Cardiac muscle cell (in vitro differentiated cells and primary cell): ENCODE measurements around the gene ZBTB17. TPM values are rescaled to one million over a fixed set of nuclear protein-coding genes. Genes with fewer than 3 reads are reported as not detected.

Source experiments
- DNase-seq, 2 donors: peaks; one replicate each; pipeline versions ENCODE4 v3.0.0 to v3.0.0-alpha.2; 2010 to 2017; ENCODE audit warnings: low read depth in 1 of 2, low spot score in 1 of 2
- H3K27ac ChIP-seq: fragments of 200-600 bp; sonication (generic); 2 replicates; pipeline ENCODE4 v1.5.1; 2016
- H3K27me3 ChIP-seq: fragments of 200-600 bp; sonication (generic); 2 replicates; pipeline ENCODE4 v1.6.0; 2016; ENCODE audit warnings: control low read depth
- H3K36me3 ChIP-seq: fragments of 200-600 bp; sonication (generic); 2 replicates; pipeline ENCODE4 v1.5.1; 2016; ENCODE audit warnings: control low read depth
- H3K4me1 ChIP-seq: fragments of 200-600 bp; sonication (generic); 2 replicates; pipeline ENCODE4 v1.8.1; 2017; ENCODE audit warnings: low read depth, mild to moderate bottlenecking, mixed run types
- H3K4me3 ChIP-seq: fragments of 200-600 bp; sonication (generic); 2 replicates; pipeline ENCODE4 v1.5.1; 2016; ENCODE audit warnings: mild to moderate bottlenecking
- H3K9me3 ChIP-seq: fragments of 200-600 bp; sonication (generic); 2 replicates; pipeline ENCODE4 v1.5.1; 2017; ENCODE audit warnings: low read depth, mild to moderate bottlenecking, control low read depth
- CTCF ChIP-seq: IDR thresholded peaks from 2 replicates; pipeline ENCODE4 v1.5.1; 2012; ENCODE audit warnings: low read depth, mild to moderate bottlenecking, low read length
- polyA plus RNA-seq: library from polyadenylated mRNA; unstranded; fragments of >200 nt; fragmentation: Nextera tagmentation; extraction: Ambion mirVana; gene quantifications from 2 replicates; pipeline ENCODE4 v1.2.1, GENCODE V29; 2016
- total RNA-seq: library from RNA; depleted of rRNA; stranded (reverse); fragments of >200 nt; gene quantifications from 2 replicates; pipeline ENCODE4 v1.2.3, GENCODE V29; 2016

Gene ZBTB17
- total and polyA plus RNA-seq, 2 experiments from 2014 or later = 47.1 to 64.0 TPM

GRCh38 chr1:15966956-15967344, 9.0 kb downstream of the ZBTB17 start:
- TF ChIP-seq CTCF = no peak
- H3K9me3 ChIP-seq = no peaks in the 10 kb centered on the region
- H3K4me3 ChIP-seq = no peak overlapping the region
- DNase-seq = no peak
- no peak overlapping the region for H3K27ac ChIP-seq
- H3K27me3 ChIP-seq = no peaks in the 10 kb centered on the region
- H3K4me1 ChIP-seq = no peaks in the 10 kb centered on the region
- peaks cover 4% of the 10 kb centered on the region for H3K36me3 ChIP-seq

- H3K27me3 ChIP-seq = no peaks in the 10 kb centered on the region
These were observed 9.6 kb downstream of the ZBTB17 start for GRCh38 chr1:15966081-15966955.

GRCh38 chr1:15965228-15965767, 10.6 kb downstream of the ZBTB17 start:
- Histone ChIP-seq H3K4me1 (peaks cover 8% of the 10 kb centered on the region), H3K27ac (no peak overlapping the region), H3K9me3 (no peaks in the 10 kb centered on the region), H3K36me3 (peaks cover 4% of the 10 kb centered on the region), H3K4me3 (no peak overlapping the region), H3K27me3 (no peaks in the 10 kb centered on the region)
- peak in 1 of 2 donors; percentile 73 for DNase-seq
- TF ChIP-seq CTCF = no peak

More at GRCh38 chr1:15966081-15966955, 9.6 kb downstream of the ZBTB17 start:
- Histone ChIP-seq H3K9me3 (no peaks in the 10 kb centered on the region), H3K4me3 (no peak overlapping the region), H3K36me3 (peaks cover 4% of the 10 kb centered on the region), H3K27ac (no peak overlapping the region), H3K4me1 (peaks cover 2% of the 10 kb centered on the region)
- TF ChIP-seq CTCF = no peak
- DNase-seq = no peak

- no peaks in the 10 kb centered on the region for H3K9me3 ChIP-seq
- H3K27ac ChIP-seq = no peak overlapping the region
- peaks cover 10% of the 10 kb centered on the region for H3K4me1 ChIP-seq
- H3K36me3 ChIP-seq = peaks cover 4% of the 10 kb centered on the region
- no peaks in the 10 kb centered on the region for H3K27me3 ChIP-seq
- no peak for DNase-seq
- TF ChIP-seq CTCF = no peak
- no peak overlapping the region for H3K4me3 ChIP-seq
These were observed 11.8 kb downstream of the ZBTB17 start for GRCh38 chr1:15963968-15964648.

- Histone ChIP-seq H3K27ac (no peak overlapping the region), H3K9me3 (no peaks in the 10 kb centered on the region), H3K36me3 (no peaks in the 10 kb centered on the region), H3K27me3 (no peaks in the 10 kb centered on the region), H3K4me1 (peaks cover 16% of the 10 kb centered on the region), H3K4me3 (no peak overlapping the region)
- no peak for TF ChIP-seq CTCF
- DNase-seq = no peak
These were observed 12.4 kb downstream of the ZBTB17 start for GRCh38 chr1:15963363-15963967.
